Activated CD8-positive, alpha-beta T cell treated with anti-CD3 and anti-CD28 coated beads for 36 hours (primary cell): Measurements from ENCODE around the gene PLCL1. TPM values are rescaled to one million over a fixed set of nuclear protein-coding genes. Genes with fewer than 3 reads are reported as not detected.

Source experiments
- ATAC-seq: fragments of 200-7000 bp; cut with Tn5 transposase; one replicate; pipeline ENCODE4 v1.10.0; 2021; ENCODE audit warnings: mild to moderate bottlenecking, moderate library complexity
- CTCF ChIA-PET: fragments of 350-600 bp; sonication (Branson Sonifier 250); formaldehyde crosslinking; loops from one replicate; lab custom pipeline; 2021; ENCODE audit warnings: antibody characterized with exemption; lab: Charles Lee
- POLR2A ChIA-PET: fragments of 350-600 bp; sonication (Branson Sonifier 250); formaldehyde crosslinking; loops from one replicate; lab custom pipeline; 2021; ENCODE audit warnings: antibody characterized with exemption; lab: Charles Lee
- DNase-seq: peaks from one replicate; pipeline ENCODE4 v3.0.0-alpha.2; 2020
- H3K27ac Mint-ChIP-seq: one replicate; pipeline ENCODE4 v1.8.0; 2021; ENCODE audit warnings: mild to moderate bottlenecking, mixed read lengths
- H3K27me3 Mint-ChIP-seq: one replicate; pipeline ENCODE4 v1.8.0; 2021; ENCODE audit warnings: mixed read lengths
- H3K36me3 Mint-ChIP-seq: one replicate; pipeline ENCODE4 v1.8.0; 2021; ENCODE audit warnings: low read depth, mixed read lengths
- H3K4me1 Mint-ChIP-seq: one replicate; pipeline ENCODE4 v1.8.0; 2021; ENCODE audit warnings: low read depth, mixed read lengths
- H3K4me3 Mint-ChIP-seq: one replicate; pipeline ENCODE4 v1.8.0; 2021; ENCODE audit warnings: mild to moderate bottlenecking, moderate library complexity, mixed read lengths
- H3K9me3 Mint-ChIP-seq: one replicate; pipeline ENCODE4 v1.8.0; 2021; ENCODE audit warnings: mixed read lengths
- intact Hi-C: fragments of 100-400 bp; cut with micrococcal nuclease; formaldehyde crosslinking; loops from one replicate; pipeline ENCODE4 v1.10.0; 2022
- total RNA-seq, 2 experiments: library from RNA; stranded (reverse); gene quantifications; one replicate each; pipeline ENCODE4 v1.2.3, GENCODE V29; 2021
- TF ChIP-seq, protein P1 (sequence below): fragments of 200-600 bp; IDR thresholded peaks from one replicate; pipeline ENCODE4 v1.8.0; 2022; ENCODE audit warnings: antibody characterized with exemption, mild to moderate bottlenecking

Gene PLCL1
- total RNA-seq, 2 experiments from 2014 or later = 0.68 to 0.69 TPM

DNA sequence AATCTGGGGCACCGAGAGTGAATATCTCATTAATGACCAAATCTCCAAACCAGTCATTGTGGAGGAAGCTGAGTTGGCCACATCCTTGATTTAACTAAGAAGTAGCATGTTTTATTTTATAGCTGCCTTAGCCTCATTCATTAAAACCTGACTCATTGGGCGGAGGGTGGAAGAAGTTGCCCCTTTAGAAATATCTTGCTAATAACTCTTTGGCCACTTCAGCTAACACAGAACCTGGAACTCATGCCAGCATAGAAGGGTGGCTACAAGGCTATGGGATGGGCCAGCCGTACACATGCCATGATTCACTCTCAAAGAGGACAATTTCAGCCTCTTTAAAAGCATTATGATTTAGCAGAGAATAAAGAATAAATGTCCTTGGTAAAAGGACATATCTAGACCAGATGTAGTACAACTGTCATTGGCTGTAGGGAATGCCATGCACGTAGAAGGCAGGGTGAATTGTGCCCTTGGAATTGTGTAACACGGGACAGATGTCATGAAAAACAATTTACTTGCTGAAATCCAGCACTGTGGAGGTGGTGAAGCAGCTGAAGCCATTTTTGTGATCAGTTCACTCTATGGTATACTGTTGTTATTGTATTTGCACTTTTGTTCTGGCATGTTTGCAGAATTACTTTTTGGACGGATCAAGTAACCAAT is 330.0 kb downstream of the PLCL1 start:
- CTCF ChIA-PET = no interaction called here
- peaks cover 2% of the 10 kb centered on the region for H3K9me3 Mint-ChIP-seq

DNA sequence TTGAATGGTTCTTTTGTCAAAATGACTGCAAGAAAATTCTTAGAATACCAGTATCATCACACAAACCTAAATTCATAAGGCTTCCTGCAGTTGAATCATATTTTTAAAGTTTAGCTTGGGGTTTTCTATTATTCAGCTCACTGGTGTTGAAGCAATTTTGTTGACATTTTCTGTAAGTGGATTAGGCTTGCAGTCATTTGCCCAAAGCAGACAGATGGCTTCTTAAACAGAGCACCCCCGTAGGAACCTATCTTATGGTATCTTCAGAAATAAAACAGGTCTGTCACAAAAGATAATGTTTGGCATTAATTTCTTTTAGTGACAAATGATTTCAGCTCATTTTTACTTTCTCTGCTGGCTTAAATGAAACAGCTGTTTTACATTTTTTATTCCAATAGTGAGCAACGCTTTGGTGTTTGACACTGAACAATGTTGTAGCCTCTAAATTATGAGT is 331.1 kb downstream of the PLCL1 start:
- TF ChIP-seq, protein P1, sequence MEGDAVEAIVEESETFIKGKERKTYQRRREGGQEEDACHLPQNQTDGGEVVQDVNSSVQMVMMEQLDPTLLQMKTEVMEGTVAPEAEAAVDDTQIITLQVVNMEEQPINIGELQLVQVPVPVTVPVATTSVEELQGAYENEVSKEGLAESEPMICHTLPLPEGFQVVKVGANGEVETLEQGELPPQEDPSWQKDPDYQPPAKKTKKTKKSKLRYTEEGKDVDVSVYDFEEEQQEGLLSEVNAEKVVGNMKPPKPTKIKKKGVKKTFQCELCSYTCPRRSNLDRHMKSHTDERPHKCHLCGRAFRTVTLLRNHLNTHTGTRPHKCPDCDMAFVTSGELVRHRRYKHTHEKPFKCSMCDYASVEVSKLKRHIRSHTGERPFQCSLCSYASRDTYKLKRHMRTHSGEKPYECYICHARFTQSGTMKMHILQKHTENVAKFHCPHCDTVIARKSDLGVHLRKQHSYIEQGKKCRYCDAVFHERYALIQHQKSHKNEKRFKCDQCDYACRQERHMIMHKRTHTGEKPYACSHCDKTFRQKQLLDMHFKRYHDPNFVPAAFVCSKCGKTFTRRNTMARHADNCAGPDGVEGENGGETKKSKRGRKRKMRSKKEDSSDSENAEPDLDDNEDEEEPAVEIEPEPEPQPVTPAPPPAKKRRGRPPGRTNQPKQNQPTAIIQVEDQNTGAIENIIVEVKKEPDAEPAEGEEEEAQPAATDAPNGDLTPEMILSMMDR = no peak
- no peak overlapping the region for H3K4me3 Mint-ChIP-seq
- ChIA-PET POLR2A (no interaction called here), CTCF (interaction anchor here (1.4 kb wide), 1 partner anchor 8 kb away, joined by 5 read pairs; no protein-coding TSS in a partner anchor)
- ATAC-seq (no peak), DNase-seq (no peak)
- no peaks in the 10 kb centered on the region for H3K36me3 Mint-ChIP-seq
- H3K9me3 Mint-ChIP-seq = peaks cover 2% of the 10 kb centered on the region
- H3K27ac Mint-ChIP-seq = no peak overlapping the region
- no peaks in the 10 kb centered on the region for H3K27me3 Mint-ChIP-seq
- no peaks in the 10 kb centered on the region for H3K4me1 Mint-ChIP-seq
- intact Hi-C loops = no loop called here

More for the DNA sequence above, 330.0 kb downstream of the PLCL1 start:
- H3K27ac Mint-ChIP-seq = no peak overlapping the region
- H3K27me3 Mint-ChIP-seq = no peaks in the 10 kb centered on the region
- H3K4me3 Mint-ChIP-seq = no peak overlapping the region
- DNase-seq = no peak
- TF ChIP-seq, protein P1 = no peak
- H3K36me3 Mint-ChIP-seq = no peaks in the 10 kb centered on the region
- no peak for ATAC-seq
- POLR2A ChIA-PET = no interaction called here
- intact Hi-C loops = no loop called here
- no peaks in the 10 kb centered on the region for H3K4me1 Mint-ChIP-seq

DNA sequence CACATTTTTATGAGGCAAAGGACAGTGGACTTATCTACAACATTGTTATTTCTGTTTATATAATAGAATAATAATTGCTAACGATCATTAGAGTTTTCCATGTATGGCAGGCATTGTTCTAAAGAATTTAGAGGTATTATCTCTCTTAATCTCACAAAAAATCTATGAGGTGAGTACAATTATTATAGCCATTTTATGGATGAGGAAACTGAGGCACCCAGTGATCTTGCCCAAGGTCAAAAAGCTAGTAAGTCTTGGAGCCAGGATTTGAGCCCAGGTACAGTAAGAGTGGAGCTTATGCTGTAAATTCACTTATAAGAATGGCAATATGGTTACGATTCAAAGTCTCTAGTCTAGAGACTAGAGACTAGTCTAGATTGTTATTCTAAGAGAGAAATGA is 331.7 kb downstream of the PLCL1 start:
- no peak overlapping the region for H3K4me3 Mint-ChIP-seq
- ChIA-PET CTCF (interaction anchor here (1.4 kb wide), 1 partner anchor 8 kb away, joined by 5 read pairs; no protein-coding TSS in a partner anchor), POLR2A (no interaction called here)
- no peaks in the 10 kb centered on the region for H3K36me3 Mint-ChIP-seq
- TF ChIP-seq, protein P1 = no peak
- H3K27me3 Mint-ChIP-seq = no peaks in the 10 kb centered on the region
- ATAC-seq = no peak
- H3K9me3 Mint-ChIP-seq = peaks cover 2% of the 10 kb centered on the region
- intact Hi-C loops = no loop called here
- no peaks in the 10 kb centered on the region for H3K4me1 Mint-ChIP-seq
- no peak overlapping the region for H3K27ac Mint-ChIP-seq
- no peak for DNase-seq

DNA sequence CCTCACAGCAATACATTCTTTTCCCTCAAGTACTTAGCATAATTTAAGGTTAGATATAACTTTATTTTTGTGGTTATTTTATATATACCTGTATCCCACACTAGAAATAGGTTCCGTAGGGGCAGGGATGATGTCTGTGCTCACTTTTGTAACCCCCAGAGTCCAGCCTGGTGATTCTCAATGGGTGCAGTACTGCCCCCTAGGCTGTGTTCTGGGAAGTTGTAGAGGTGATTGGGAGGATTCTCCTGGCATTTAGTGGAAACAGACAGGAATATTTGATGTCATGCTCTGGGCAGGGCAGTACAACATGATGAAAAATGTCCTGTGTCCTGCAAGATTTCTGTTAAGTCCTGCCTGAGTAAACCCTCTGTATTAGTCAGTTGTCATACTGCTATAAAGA is 333.3 kb downstream of the PLCL1 start:
- ATAC-seq = no peak
- H3K9me3 Mint-ChIP-seq = peaks cover 2% of the 10 kb centered on the region
- intact Hi-C loops = no loop called here
- no peaks in the 10 kb centered on the region for H3K27me3 Mint-ChIP-seq
- H3K27ac Mint-ChIP-seq = no peak overlapping the region
- H3K4me1 Mint-ChIP-seq = no peaks in the 10 kb centered on the region
- POLR2A ChIA-PET = no interaction called here
- H3K4me3 Mint-ChIP-seq = no peak overlapping the region
- no peaks in the 10 kb centered on the region for H3K36me3 Mint-ChIP-seq
- TF ChIP-seq, protein P1 = no peak
- CTCF ChIA-PET = no interaction called here
- DNase-seq = no peak

DNA sequence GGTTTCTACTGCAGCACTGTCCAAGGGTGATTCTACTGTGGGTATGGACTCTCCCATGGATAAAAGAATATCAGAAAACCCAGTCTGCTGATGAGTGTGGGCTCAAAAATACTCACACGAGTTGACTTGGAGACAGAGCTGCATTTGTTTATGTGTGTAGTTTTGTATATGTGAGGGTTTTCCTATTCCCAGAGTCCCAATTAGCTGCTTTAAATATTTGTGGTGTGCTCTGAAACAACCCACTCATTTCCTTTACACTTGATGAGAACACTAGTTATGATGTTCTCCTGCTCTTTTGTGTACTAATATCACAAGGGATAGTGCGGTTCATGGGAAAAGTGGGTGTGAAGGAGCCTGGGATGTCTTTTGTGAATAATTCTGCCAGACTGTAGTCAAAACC is 337.3 kb downstream of the PLCL1 start:
- Mint-ChIP-seq H3K27ac (no peak overlapping the region), H3K27me3 (no peaks in the 10 kb centered on the region), H3K9me3 (peaks cover 2% of the 10 kb centered on the region), H3K4me3 (no peak overlapping the region), H3K36me3 (no peaks in the 10 kb centered on the region), H3K4me1 (no peaks in the 10 kb centered on the region)
- TF ChIP-seq, protein P1 = no peak
- ChIA-PET POLR2A (no interaction called here), CTCF (no interaction called here)
- no peak for ATAC-seq
- intact Hi-C loops = no loop called here
- no peak for DNase-seq
